Urinary bladder (tissue), 4 donors: Measurements from ENCODE around the gene KNOP1. TPM values are rescaled to one million over a fixed set of nuclear protein-coding genes. Genes with fewer than 3 reads are reported as not detected.

Experiments used
- DNase-seq: peaks from one replicate; pipeline ENCODE4 v3.0.0-alpha.2; 2015; ENCODE audit errors: extremely low spot score
- H3K27ac ChIP-seq: one replicate; pipeline ENCODE4 v1.5.1; 2013; ENCODE audit warnings: low read depth, mild to moderate bottlenecking, moderate library complexity
- H3K36me3 ChIP-seq: one replicate; pipeline ENCODE4 v1.6.1; 2013; ENCODE audit warnings: mild to moderate bottlenecking, moderate library complexity; ENCODE audit not compliant: insufficient read depth
- H3K4me1 ChIP-seq: one replicate; pipeline ENCODE4 v1.6.1; 2013; ENCODE audit warnings: mild to moderate bottlenecking, moderate library complexity; ENCODE audit not compliant: insufficient read depth
- H3K4me3 ChIP-seq: one replicate; pipeline ENCODE4 v1.5.1; 2013; ENCODE audit warnings: low read depth, low read length
- WGBS: extraction: QIAGEN DNeasy Blood & Tissue Kit; methylation state at CpG from one replicate; pipeline ENCODE4 v1.1.7; 2013; 5-methylcytosine and 5-hydroxymethylcytosine counted together
- polyA plus RNA-seq: library from polyadenylated mRNA; stranded (reverse); fragments of 200-250 nt; gene quantifications from one replicate; pipeline ENCODE4 v1.2.3, GENCODE V29; 2013
- total RNA-seq: library from RNA; depleted of rRNA; stranded (reverse); fragments of >200 nt; gene quantifications from one replicate; pipeline ENCODE4 v1.2.3, GENCODE V29; 2014
- donor health status: healthy with polysubstance abuse.
- donor health status: healthy.

Gene KNOP1
- total and polyA plus RNA-seq, 2 donors = 9.0 to 11.0 TPM

- H3K27ac ChIP-seq = no peak overlapping the region
- H3K4me1 ChIP-seq = no peaks in the 10 kb centered on the region
- no peaks in the 10 kb centered on the region for H3K36me3 ChIP-seq
- no peak for DNase-seq
- 79% methylated on average over 18 of the region's 18 CpGs for WGBS
- H3K4me3 ChIP-seq = no peak overlapping the region
Measured at GRCh38 chr16:19708296-19709205, 9.5 kb downstream of the KNOP1 start.

GRCh38 chr16:19707569-19708295 is 10.3 kb downstream of the KNOP1 start:
- no peak for DNase-seq
- H3K27ac ChIP-seq = no peak overlapping the region
- 86% methylated on average over 22 of the region's 22 CpGs for WGBS
- no peaks in the 10 kb centered on the region for H3K36me3 ChIP-seq
- H3K4me3 ChIP-seq = no peak overlapping the region
- H3K4me1 ChIP-seq = no peaks in the 10 kb centered on the region

GRCh38 chr16:19706846-19707245 is 11.2 kb downstream of the KNOP1 start:
- no peaks in the 10 kb centered on the region for H3K36me3 ChIP-seq
- H3K27ac ChIP-seq = no peak overlapping the region
- no peaks in the 10 kb centered on the region for H3K4me1 ChIP-seq
- no peak for DNase-seq
- no peak overlapping the region for H3K4me3 ChIP-seq
- WGBS = 94% methylated on average over 15 of the region's 15 CpGs

- 83% methylated on average over 5 of the region's 5 CpGs for WGBS
- Histone ChIP-seq H3K36me3 (no peaks in the 10 kb centered on the region), H3K27ac (no peak overlapping the region), H3K4me1 (no peaks in the 10 kb centered on the region), H3K4me3 (no peak overlapping the region)
- no peak for DNase-seq
Measured at GRCh38 chr16:19705843-19706242, 12.2 kb downstream of the KNOP1 start.

- Histone ChIP-seq H3K4me1 (no peaks in the 10 kb centered on the region), H3K27ac (peak overlapping the region; percentile 72), H3K4me3 (no peak overlapping the region), H3K36me3 (no peaks in the 10 kb centered on the region)
- DNase-seq = no peak
- 94% methylated on average over 8 of the region's 8 CpGs for WGBS
Measured at GRCh38 chr16:19705146-19705501, 12.9 kb downstream of the KNOP1 start.

- Histone ChIP-seq H3K4me3 (no peak overlapping the region), H3K27ac (peak overlapping the region; percentile 72), H3K36me3 (no peaks in the 10 kb centered on the region), H3K4me1 (no peaks in the 10 kb centered on the region)
- WGBS = 76% methylated on average over 18 of the region's 18 CpGs
- no peak for DNase-seq
Measured at GRCh38 chr16:19704321-19705145, 13.5 kb downstream of the KNOP1 start.

- Histone ChIP-seq H3K27ac (no peak overlapping the region), H3K4me3 (no peak overlapping the region), H3K36me3 (no peaks in the 10 kb centered on the region), H3K4me1 (no peaks in the 10 kb centered on the region)
- no peak for DNase-seq
- WGBS = 76% methylated on average over 6 of the region's 6 CpGs
Measured at GRCh38 chr16:19703172-19703889, 14.7 kb downstream of the KNOP1 start.

- WGBS = 85% methylated on average over 3 of the region's 3 CpGs
- no peaks in the 10 kb centered on the region for H3K4me1 ChIP-seq
- no peak overlapping the region for H3K27ac ChIP-seq
- H3K4me3 ChIP-seq = no peak overlapping the region
- no peak for DNase-seq
- no peaks in the 10 kb centered on the region for H3K36me3 ChIP-seq
Measured at GRCh38 chr16:19701091-19701490, 16.9 kb downstream of the KNOP1 start.

- no peak overlapping the region for H3K4me3 ChIP-seq
- whole genome bisulfite sequencing = 62% methylated on average over 6 of the region's 6 CpGs
- H3K36me3 ChIP-seq = no peaks in the 10 kb centered on the region
- no peaks in the 10 kb centered on the region for H3K4me1 ChIP-seq
- H3K27ac ChIP-seq = no peak overlapping the region
- no peak for DNase-seq
Measured at GRCh38 chr16:19700319-19700781, 17.7 kb downstream of the KNOP1 start.

- Histone ChIP-seq H3K36me3 (no peaks in the 10 kb centered on the region), H3K4me3 (no peak overlapping the region), H3K27ac (no peak overlapping the region), H3K4me1 (no peaks in the 10 kb centered on the region)
- no peak for DNase-seq
- 96% methylated on average over 8 of the region's 8 CpGs for WGBS
Measured at GRCh38 chr16:19699472-19699871, 18.6 kb downstream of the KNOP1 start.

- no peaks in the 10 kb centered on the region for H3K36me3 ChIP-seq
- H3K4me3 ChIP-seq = no peak overlapping the region
- H3K27ac ChIP-seq = no peak overlapping the region
- WGBS = 88% methylated on average over 19 of the region's 19 CpGs
- no peak for DNase-seq
- no peaks in the 10 kb centered on the region for H3K4me1 ChIP-seq
Measured at GRCh38 chr16:19698480-19699465, 19.3 kb downstream of the KNOP1 start.

- Histone ChIP-seq H3K4me1 (no peaks in the 10 kb centered on the region), H3K27ac (no peak overlapping the region)
- no peak for DNase-seq
Measured at GRCh38 chr16:19697756-19698318, 20.2 kb downstream of the KNOP1 start.

More at GRCh38 chr16:19697756-19698318, 20.2 kb downstream of the KNOP1 start:
- 83% methylated on average over 8 of the region's 8 CpGs for WGBS
- no peaks in the 10 kb centered on the region for H3K36me3 ChIP-seq
- H3K4me3 ChIP-seq = no peak overlapping the region
